ENCODE measurements around the gene SYPL2.
A peak's percentile ranks its signal among the peaks of the same experiment; 100 is the strongest.

The SYPL2 gene

DNA sequence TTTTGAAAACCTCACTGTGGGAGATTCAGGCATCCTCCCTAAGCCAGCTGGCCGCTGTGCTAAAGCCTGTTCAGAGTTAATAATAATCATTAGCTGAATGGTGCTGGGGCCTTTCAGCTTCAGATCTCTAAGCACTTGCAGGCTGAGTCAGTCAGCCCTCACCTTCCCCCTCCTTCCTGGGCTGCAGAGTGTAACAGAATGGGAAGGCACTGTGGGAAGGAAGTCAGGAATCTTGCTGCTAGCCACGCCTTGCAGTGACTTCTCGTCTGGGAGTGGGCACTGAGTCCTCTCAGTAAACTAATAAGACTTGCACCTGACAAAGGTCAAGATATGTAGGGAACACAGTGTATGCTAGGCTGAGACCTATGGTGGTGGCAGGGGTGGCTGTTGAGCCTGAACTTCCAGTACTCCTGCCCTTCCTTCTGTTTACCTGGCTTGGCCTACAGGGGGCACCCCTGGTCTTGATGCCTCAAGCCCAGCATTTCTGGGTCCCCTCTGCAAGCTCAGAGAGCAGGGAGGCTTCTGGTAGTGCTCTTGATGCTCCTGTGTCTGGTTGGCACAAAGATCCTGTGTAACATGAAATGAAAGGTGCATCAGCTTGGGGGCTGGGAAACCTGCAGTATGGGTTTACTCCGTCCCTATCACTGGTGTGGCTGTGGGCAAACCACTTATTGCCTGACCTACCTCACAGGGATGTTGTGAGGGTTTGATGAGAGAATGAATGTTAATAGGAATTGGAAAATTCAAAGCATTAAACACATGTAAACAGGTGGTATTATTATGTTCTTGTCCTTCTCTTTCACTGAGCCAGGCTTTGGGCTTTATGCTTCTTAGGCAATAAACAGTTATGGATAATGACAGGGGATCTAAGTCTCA is 33.6 kb downstream of the SYPL2 start:
- H3K27ac ChIP-seq (replicated peaks): no peak overlapping the region
- peak in 1 of 2 experiments; percentile 67 for DNase-seq (ENCODE audit: low read depth in 1 of 2, low spot score in 1 of 2)
- TF ChIP-seq GABPA (IDR thresholded peaks at IDR 0.05; ENCODE audit: low read depth): no peak
- TF ChIP-seq SPI1 (IDR thresholded peaks at IDR 0.05; ENCODE audit: borderline replicate concordance, low read depth): no peak
- TF ChIP-seq, protein P1, sequence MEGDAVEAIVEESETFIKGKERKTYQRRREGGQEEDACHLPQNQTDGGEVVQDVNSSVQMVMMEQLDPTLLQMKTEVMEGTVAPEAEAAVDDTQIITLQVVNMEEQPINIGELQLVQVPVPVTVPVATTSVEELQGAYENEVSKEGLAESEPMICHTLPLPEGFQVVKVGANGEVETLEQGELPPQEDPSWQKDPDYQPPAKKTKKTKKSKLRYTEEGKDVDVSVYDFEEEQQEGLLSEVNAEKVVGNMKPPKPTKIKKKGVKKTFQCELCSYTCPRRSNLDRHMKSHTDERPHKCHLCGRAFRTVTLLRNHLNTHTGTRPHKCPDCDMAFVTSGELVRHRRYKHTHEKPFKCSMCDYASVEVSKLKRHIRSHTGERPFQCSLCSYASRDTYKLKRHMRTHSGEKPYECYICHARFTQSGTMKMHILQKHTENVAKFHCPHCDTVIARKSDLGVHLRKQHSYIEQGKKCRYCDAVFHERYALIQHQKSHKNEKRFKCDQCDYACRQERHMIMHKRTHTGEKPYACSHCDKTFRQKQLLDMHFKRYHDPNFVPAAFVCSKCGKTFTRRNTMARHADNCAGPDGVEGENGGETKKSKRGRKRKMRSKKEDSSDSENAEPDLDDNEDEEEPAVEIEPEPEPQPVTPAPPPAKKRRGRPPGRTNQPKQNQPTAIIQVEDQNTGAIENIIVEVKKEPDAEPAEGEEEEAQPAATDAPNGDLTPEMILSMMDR (IDR thresholded peaks at IDR 0.05; ENCODE audit: insufficient read depth, low read length): peak; percentile 50
- TF ChIP-seq POLR2AphosphoS5 (IDR thresholded peaks at IDR 0.05; ENCODE audit: low read depth): no peak
- no peaks in the 10 kb centered on the region for H3K27me3 ChIP-seq (ENCODE audit: insufficient read depth, poor library complexity, severe bottlenecking)
- H3K4me3 ChIP-seq (replicated peaks; ENCODE audit: insufficient read depth, low read length): no peak overlapping the region

DNA sequence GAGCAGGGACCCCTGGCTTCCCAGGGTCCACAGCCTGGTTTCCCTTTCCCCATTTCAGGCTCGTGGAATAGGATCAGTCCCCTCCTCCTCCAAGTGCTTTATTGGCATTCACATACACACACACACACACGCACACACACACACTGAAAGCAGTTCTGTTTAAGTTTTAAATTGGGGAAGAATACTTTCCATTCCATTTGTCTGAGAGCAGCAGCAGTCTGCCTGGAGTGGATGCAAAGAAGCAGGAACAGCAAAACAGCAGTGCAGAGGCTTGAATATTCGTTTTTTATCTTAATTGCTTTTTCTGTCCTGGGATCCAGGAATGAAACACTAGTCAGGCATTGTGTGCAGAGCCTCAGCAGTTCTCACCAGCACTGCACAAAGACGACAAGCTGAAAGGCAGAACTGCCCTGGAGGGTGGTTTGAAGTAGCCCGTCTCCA is 34.6 kb downstream of the SYPL2 start:
- no peak overlapping the region for H3K4me3 ChIP-seq (replicated peaks; ENCODE audit: insufficient read depth, low read length)
- H3K27ac ChIP-seq (replicated peaks): peak overlapping the region; percentile 58
- peak in 1 of 2 experiments; percentile 55 for DNase-seq (ENCODE audit: low read depth in 1 of 2, low spot score in 1 of 2)
- no peaks in the 10 kb centered on the region for H3K27me3 ChIP-seq (ENCODE audit: insufficient read depth, poor library complexity, severe bottlenecking)
- TF ChIP-seq, protein P2, sequence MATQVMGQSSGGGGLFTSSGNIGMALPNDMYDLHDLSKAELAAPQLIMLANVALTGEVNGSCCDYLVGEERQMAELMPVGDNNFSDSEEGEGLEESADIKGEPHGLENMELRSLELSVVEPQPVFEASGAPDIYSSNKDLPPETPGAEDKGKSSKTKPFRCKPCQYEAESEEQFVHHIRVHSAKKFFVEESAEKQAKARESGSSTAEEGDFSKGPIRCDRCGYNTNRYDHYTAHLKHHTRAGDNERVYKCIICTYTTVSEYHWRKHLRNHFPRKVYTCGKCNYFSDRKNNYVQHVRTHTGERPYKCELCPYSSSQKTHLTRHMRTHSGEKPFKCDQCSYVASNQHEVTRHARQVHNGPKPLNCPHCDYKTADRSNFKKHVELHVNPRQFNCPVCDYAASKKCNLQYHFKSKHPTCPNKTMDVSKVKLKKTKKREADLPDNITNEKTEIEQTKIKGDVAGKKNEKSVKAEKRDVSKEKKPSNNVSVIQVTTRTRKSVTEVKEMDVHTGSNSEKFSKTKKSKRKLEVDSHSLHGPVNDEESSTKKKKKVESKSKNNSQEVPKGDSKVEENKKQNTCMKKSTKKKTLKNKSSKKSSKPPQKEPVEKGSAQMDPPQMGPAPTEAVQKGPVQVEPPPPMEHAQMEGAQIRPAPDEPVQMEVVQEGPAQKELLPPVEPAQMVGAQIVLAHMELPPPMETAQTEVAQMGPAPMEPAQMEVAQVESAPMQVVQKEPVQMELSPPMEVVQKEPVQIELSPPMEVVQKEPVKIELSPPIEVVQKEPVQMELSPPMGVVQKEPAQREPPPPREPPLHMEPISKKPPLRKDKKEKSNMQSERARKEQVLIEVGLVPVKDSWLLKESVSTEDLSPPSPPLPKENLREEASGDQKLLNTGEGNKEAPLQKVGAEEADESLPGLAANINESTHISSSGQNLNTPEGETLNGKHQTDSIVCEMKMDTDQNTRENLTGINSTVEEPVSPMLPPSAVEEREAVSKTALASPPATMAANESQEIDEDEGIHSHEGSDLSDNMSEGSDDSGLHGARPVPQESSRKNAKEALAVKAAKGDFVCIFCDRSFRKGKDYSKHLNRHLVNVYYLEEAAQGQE (IDR thresholded peaks at IDR 0.05; ENCODE audit: insufficient replicate concordance, low read depth): no peak
- TF ChIP-seq POLR2AphosphoS5 (IDR thresholded peaks at IDR 0.05; ENCODE audit: low read depth) (no peak), GABPA (IDR thresholded peaks at IDR 0.05; ENCODE audit: low read depth) (no peak), SPI1 (IDR thresholded peaks at IDR 0.05; ENCODE audit: borderline replicate concordance, low read depth) (no peak; the same call in 1 of the 2 replicates)
- TF ChIP-seq, protein P1 (IDR thresholded peaks at IDR 0.05; ENCODE audit: insufficient read depth, low read length): no peak

DNA sequence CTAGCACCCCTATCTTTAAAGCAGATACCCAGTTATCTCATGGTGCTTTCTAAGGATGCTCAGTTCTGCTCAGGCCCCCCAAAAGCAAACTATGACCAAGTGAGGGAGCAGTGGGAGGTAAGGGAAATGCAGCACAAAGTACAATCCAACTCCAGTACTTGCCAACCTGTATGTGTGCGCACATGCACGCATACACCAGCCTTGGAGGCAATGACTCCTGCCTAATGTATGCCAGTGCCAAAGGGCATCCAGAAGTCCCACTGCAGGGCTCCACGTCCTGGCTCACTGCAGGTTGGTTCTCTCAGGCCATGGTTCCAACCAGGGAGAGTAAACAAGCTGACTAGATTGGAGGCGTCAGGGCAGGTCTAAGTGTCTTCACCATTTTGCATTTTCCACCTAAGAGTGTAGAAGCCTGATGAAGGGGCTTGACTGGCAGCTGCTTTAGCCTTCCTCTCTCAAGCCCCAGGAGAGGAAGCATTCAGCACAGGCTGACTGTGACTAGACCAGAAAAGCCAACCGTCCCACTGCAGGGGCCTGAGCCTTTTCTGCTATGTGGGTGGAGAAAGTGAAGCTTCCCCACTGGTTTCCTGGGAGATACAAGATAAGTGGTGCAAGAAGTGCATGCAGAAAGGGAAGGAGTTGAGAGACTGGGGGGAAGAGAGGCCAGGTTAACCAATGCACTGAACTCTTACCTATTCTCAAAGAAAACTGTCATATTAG is 35.5 kb downstream of the SYPL2 start:
- Histone ChIP-seq H3K27ac (replicated peaks) (peak overlapping the region; percentile 58), H3K27me3 (ENCODE audit: insufficient read depth, poor library complexity, severe bottlenecking) (no peaks in the 10 kb centered on the region), H3K4me3 (replicated peaks; ENCODE audit: insufficient read depth, low read length) (no peak overlapping the region)
- peak in 1 of 2 experiments; percentile 90 for DNase-seq (ENCODE audit: low read depth in 1 of 2, low spot score in 1 of 2)
- TF ChIP-seq SPI1 (IDR thresholded peaks at IDR 0.05; ENCODE audit: borderline replicate concordance, low read depth): 0 out of 2 replicates have a peak, but pooled peaks have one; percentile 42
- TF ChIP-seq, protein P1 (IDR thresholded peaks at IDR 0.05; ENCODE audit: insufficient read depth, low read length): no peak
- no peak for TF ChIP-seq GABPA (IDR thresholded peaks at IDR 0.05; ENCODE audit: low read depth)
- TF ChIP-seq, protein P2 (IDR thresholded peaks at IDR 0.05; ENCODE audit: insufficient replicate concordance, low read depth): no peak
- no peak for TF ChIP-seq POLR2AphosphoS5 (IDR thresholded peaks at IDR 0.05; ENCODE audit: low read depth)
